ENCODE data around the gene FMO2. TPM values are rescaled to one million over a fixed set of nuclear protein-coding genes. Genes with fewer than 3 reads are reported as not detected.
A peak's percentile ranks its signal among the peaks of the same experiment; 100 is the strongest.

FMO2 gene
- total and polyA plus RNA-seq, 2 of the 8 experiments (the other 6 are each of a cell fraction or from before 2014, with no cell fraction given), result not detected

- Histone ChIP-seq H2BK5ac (ENCODE audit: low read depth, low read length) (peak overlapping the region; percentile 98), H3K9me3 (ENCODE audit: insufficient read depth in 2 of 2, low read depth in 1 of 2, low read length in 1 of 2) (peaks cover 5 to 6% of the 10 kb centered on the region in 2 experiments; a peak in 2 of 4 replicates), H3K18ac (ENCODE audit: extremely low read depth, low read length) (peak overlapping the region; percentile 85), H3K4me2 (ENCODE audit: insufficient read depth in 1 of 2, low read depth in 2 of 2, low read length in 2 of 2) (peak overlapping the region; percentile 60 to 62), H3K79me1 (ENCODE audit: low read depth, low read length) (no peaks in the 10 kb centered on the region), H3K4me3 (ENCODE audit: extremely low read depth in 1 of 4, insufficient read depth in 2 of 4, low read depth in 3 of 4, low read length in 4 of 4) (peak overlapping the region in 1 of 4 experiments; percentile 54; a peak in 3 of 8 replicates), H2AK5ac (ENCODE audit: low read depth, low read length) (peak overlapping the region; percentile 94; the same call in 1 of the 2 replicates), H3K23me2 (ENCODE audit: low read depth, low read length) (no peaks in the 10 kb centered on the region; the same call in 1 of the 2 replicates), H2BK120ac (replicated peaks; ENCODE audit: low read depth, low read length) (peak overlapping the region; percentile 98), H3K23ac (ENCODE audit: insufficient read length) (no peak overlapping the region), H2AFZ (ENCODE audit: low read length) (no peak overlapping the region), H4K5ac (ENCODE audit: insufficient read length, low read depth, low read length) (peak overlapping the region; percentile 93), H3K4ac (replicated peaks; ENCODE audit: insufficient read length, low read depth, low read length) (peak overlapping the region; percentile 85), H3K79me2 (ENCODE audit: control insufficient read depth in 1 of 2, insufficient read depth in 2 of 2, low read length in 2 of 2) (no peaks in the 10 kb centered on the region), H4K8ac (ENCODE audit: extremely low read depth, insufficient read depth, low read length) (no peak overlapping the region), H3K4me1 (replicated peaks in 1 of 4; ENCODE audit: control insufficient read depth in 3 of 4, insufficient read depth in 4 of 4, low read length in 3 of 4) (peaks cover 2 to 19% (median 15%) of the 10 kb centered on the region in 4 experiments; a peak in 6 of 7 replicates), H3K36me3 (ENCODE audit: control insufficient read depth in 2 of 4, insufficient read depth in 4 of 4, low read length in 3 of 4) (peaks cover 0 to 7% (median 3%) of the 10 kb centered on the region in 4 experiments; a peak in 2 of 8 replicates), H3K14ac (ENCODE audit: insufficient read length) (no peak overlapping the region), H2BK12ac (ENCODE audit: low read depth, low read length) (peak overlapping the region; percentile 99; the same call in 1 of the 2 replicates), H3K56ac (replicated peaks; ENCODE audit: insufficient read length, low read depth, low read length) (peak overlapping the region; percentile 59), H3K27me3 (replicated peaks in 1 of 4; ENCODE audit: control insufficient read depth in 3 of 4, extremely low read depth in 1 of 4, insufficient read depth in 3 of 4, low read length in 3 of 4) (no peaks in the 10 kb centered on the region), H3K9ac (replicated peaks in 1 of 4; ENCODE audit: extremely low read depth in 1 of 4, low read depth in 3 of 4, low read length in 3 of 4) (peak overlapping the region in 2 of 4 experiments; percentile 12 to 62; a peak in 3 of 7 replicates), H3K27ac (ENCODE audit: low read depth, low read length) (peak overlapping the region; percentile 77), H2BK15ac (ENCODE audit: low read length) (no peak overlapping the region), H4K20me1 (replicated peaks in 1 of 2; ENCODE audit: control insufficient read depth in 1 of 2, insufficient read depth in 2 of 2, low read length in 2 of 2) (no peaks in the 10 kb centered on the region), H2BK20ac (ENCODE audit: low read length) (peak overlapping the region; percentile 94; the same call in 1 of the 2 replicates), H4K91ac (replicated peaks; ENCODE audit: insufficient read length, low read length) (peak overlapping the region; percentile 98)
- DNase-seq (ENCODE audit: low read depth in 1 of 2, low spot score in 2 of 2), result no peak
- 27% methylated on average over 2 of the region's 2 CpGs; no CpG with 5 or more reads in 1 of the 2 experiments for WGBS, 2 experiments (ENCODE audit: extremely low coverage in 1 of 2, insufficient coverage in 1 of 2, insufficient read length in 1 of 2, insufficient replicate concordance in 2 of 2, low coverage in 1 of 2, low lambda C conversion rate in 2 of 2, missing lambda C conversion rate in 1 of 2)
- no peak for FAIRE-seq
- ChIA-PET POLR2A (ENCODE audit: partially characterized antibody) (no interaction called here), CTCF (ENCODE audit: partially characterized antibody) (interaction anchor here (1.6 kb wide), 1 partner anchor 32 kb away, joined by 5 read pairs; no protein-coding TSS in a partner anchor)
- TF ChIP-seq GTF2F1 (IDR thresholded peaks at IDR 0.05; ENCODE audit: borderline replicate concordance, low read depth, low read length) (no peak), MAX (IDR thresholded peaks at IDR 0.05) (no peak), KDM5A (IDR thresholded peaks at IDR 0.05; ENCODE audit: low read length) (no peak), CTCF (IDR thresholded peaks at IDR 0.05; ENCODE audit: control extremely low read depth in 1 of 3, insufficient read depth in 1 of 3, low read depth in 1 of 3, low read length in 3 of 3) (no peak), ZNF274 (IDR thresholded peaks at IDR 0.05; ENCODE audit: borderline replicate concordance, extremely low read depth, low read length) (no peak), KDM4A (IDR thresholded peaks at IDR 0.05; ENCODE audit: low read depth, low read length, severe bottlenecking) (no peak), TAF7 (optimal IDR thresholded peaks at IDR 0.05; ENCODE audit: borderline replicate concordance, low read depth, low read length) (no peak), SRF (IDR thresholded peaks at IDR 0.05; ENCODE audit: low read depth, low read length) (no peak)
Measured at GRCh38 chr1:171219346-171220080, 34.4 kb downstream of the FMO2 start.

Data from H1 (cell line).